SK-MEL-5 (cell line): ENCODE results near the gene H2BW2. TPM values are rescaled to one million over a fixed set of nuclear protein-coding genes. Genes with fewer than 3 reads are reported as not detected.

Source experiments
- total RNA-seq: library from RNA; depleted of rRNA; stranded (reverse); fragments of >200 nt; shearing (Covaris generic); gene quantifications from 2 replicates; pipeline ENCODE4 v1.2.3, GENCODE V29; 2014; rRNA removed

The H2BW2 gene
- total RNA-seq, 1 experiment from 2014 or later = not detected

Other genes with a start within 250 kb of the H2BW2 start
- 1.1 and 1.4 TPM in 2 replicates for gene RAB9B, start 207.7 kb upstream of the H2BW2 start, total RNA-seq
- gene TMSB15B, start 77.3 kb upstream of the H2BW2 start, total RNA-seq = 5.3 and 5.5 TPM in 2 replicates
- gene H2BW1, start 26.2 kb upstream of the H2BW2 start, total RNA-seq = not detected in 2 replicates
- 0.24 and 0.98 TPM in 2 replicates for gene TMSB15C, start 36.3 kb downstream of the H2BW2 start, total RNA-seq
- gene ZCCHC18, start 72.6 kb downstream of the H2BW2 start, total RNA-seq = 0.21 and 0.32 TPM in 2 replicates
- 9.6 and 10.6 TPM in 2 replicates for gene SLC25A53, start 117.1 kb downstream of the H2BW2 start, total RNA-seq
- gene FAM199X, start 126.5 kb downstream of the H2BW2 start, total RNA-seq = 22.8 and 25.7 TPM in 2 replicates
- 0.24 and 0.34 TPM in 2 replicates for gene ESX1, start 215.0 kb downstream of the H2BW2 start, total RNA-seq